HEK293T (cell line): Measurements from ENCODE around the gene SMAD3.

Experiments
- CTCF ChIA-PET: fragments of 350-600 bp; formaldehyde crosslinking; extraction: SDS; loops from one replicate; lab custom pipeline; 2021; ENCODE audit warnings: antibody characterized with exemption, inconsistent platforms; lab: Yijun Ruan, JAX
- POLR2A ChIA-PET: fragments of 350-600 bp; formaldehyde crosslinking; extraction: SDS; loops from one replicate; lab custom pipeline; 2020; ENCODE audit warnings: antibody characterized with exemption, inconsistent platforms; lab: Yijun Ruan, JAX
- DNase-seq: peaks from one replicate; pipeline ENCODE4 v3.0.0; 2012; ENCODE audit warnings: mixed read lengths; ENCODE audit errors: extremely low spot score
- ARNT ChIP-seq: fragments of 450-650 bp; IDR thresholded peaks from 2 replicates; pipeline ENCODE4 v1.6.1; 2017; ENCODE audit warnings: mild to moderate bottlenecking
- BHLHE40 ChIP-seq: fragments of 450-650 bp; IDR thresholded peaks from 2 replicates; pipeline ENCODE4 v1.6.1; 2016; ENCODE audit warnings: mild to moderate bottlenecking, moderate library complexity, borderline replicate concordance
- CTBP1 ChIP-seq: fragments of 450-650 bp; IDR thresholded peaks from 2 replicates; pipeline ENCODE4 v1.6.1; 2016; ENCODE audit warnings: borderline replicate concordance
- ELF4 ChIP-seq: fragments of 450-650 bp; IDR thresholded peaks from 2 replicates; pipeline ENCODE4 v1.6.1; 2017; ENCODE audit warnings: antibody characterized with exemption
- FOXA1 ChIP-seq: fragments of 450-650 bp; IDR thresholded peaks from 2 replicates; pipeline ENCODE4 v1.6.1; 2016; ENCODE audit warnings: mild to moderate bottlenecking
- FOXK2 ChIP-seq: fragments of 450-650 bp; IDR thresholded peaks from 2 replicates; pipeline ENCODE4 v1.6.1; 2016; ENCODE audit warnings: mild to moderate bottlenecking
- FOXM1 ChIP-seq: fragments of 450-650 bp; IDR thresholded peaks from 2 replicates; pipeline ENCODE4 v1.6.1; 2017; ENCODE audit warnings: mild to moderate bottlenecking, borderline replicate concordance
- HDGF ChIP-seq: fragments of 450-650 bp; IDR thresholded peaks from 2 replicates; pipeline ENCODE4 v1.6.1; 2017; ENCODE audit warnings: antibody characterized with exemption, borderline replicate concordance
- L3MBTL2 ChIP-seq: fragments of 450-650 bp; conservative IDR thresholded peaks from 2 replicates; pipeline ENCODE4 v1.6.1; 2016; ENCODE audit warnings: mild to moderate bottlenecking
- LEF1 ChIP-seq: fragments of 450-650 bp; IDR thresholded peaks from 2 replicates; pipeline ENCODE4 v1.6.1; 2017; ENCODE audit warnings: mild to moderate bottlenecking, borderline replicate concordance
- NFRKB ChIP-seq: fragments of 450-650 bp; IDR thresholded peaks from 2 replicates; pipeline ENCODE4 v1.6.1; 2016; ENCODE audit warnings: mild to moderate bottlenecking, moderate library complexity
- PKNOX1 ChIP-seq: fragments of 450-650 bp; IDR thresholded peaks from 2 replicates; pipeline ENCODE4 v1.6.1; 2016
- SP1 ChIP-seq: fragments of 450-650 bp; IDR thresholded peaks from 2 replicates; pipeline ENCODE4 v1.6.1; 2017
- SUZ12 ChIP-seq: fragments of 450-650 bp; IDR thresholded peaks from 2 replicates; pipeline ENCODE4 v1.6.1; 2016; ENCODE audit warnings: mild to moderate bottlenecking
- TARDBP ChIP-seq: fragments of 450-650 bp; IDR thresholded peaks from 2 replicates; pipeline ENCODE4 v1.6.1; 2016
- ZNF384 ChIP-seq: fragments of 450-650 bp; IDR thresholded peaks from 2 replicates; pipeline ENCODE4 v1.6.1; 2016

The SMAD3 gene

GRCh38 chr15:67118808-67119207 is 53.4 kb downstream of the SMAD3 start:
- TF ChIP-seq FOXK2 (no peak), LEF1 (no peak), SP1 (no peak), NFRKB (no peak), FOXA1 (no peak), BHLHE40 (no peak), L3MBTL2 (no peak), PKNOX1 (no peak), ARNT (no peak), CTBP1 (no peak), FOXM1 (no peak), HDGF (no peak), SUZ12 (no peak), TARDBP (no peak), ZNF384 (no peak), ELF4 (no peak)
- ChIA-PET CTCF (interaction anchor here (0.6 kb wide), 1 partner anchor 12 kb away, joined by 9 read pairs; no protein-coding TSS in a partner anchor), POLR2A (interaction anchor here (0.8 to 1.5 kb wide), 4 partner anchors 8 to 53 kb away, joined by 3 to 4 read pairs (median 3); partner anchors contain the start of gene SMAD3)
- no peak for DNase-seq

GRCh38 chr15:67119238-67119846 is 53.9 kb downstream of the SMAD3 start:
- DNase-seq: no peak
- POLR2A ChIA-PET: interaction anchor here (1.5 kb wide), 1 partner anchor 19 kb away, joined by 3 read pairs; no protein-coding TSS in a partner anchor
- CTCF ChIA-PET: no interaction called here
- TF ChIP-seq FOXK2 (no peak), PKNOX1 (no peak), BHLHE40 (no peak)

GRCh38 chr15:67120009-67120838 is 54.8 kb downstream of the SMAD3 start:
- ChIA-PET POLR2A (no interaction called here), CTCF (no interaction called here)
- no peak for TF ChIP-seq LEF1
- no peak for TF ChIP-seq FOXA1
- no peak for TF ChIP-seq NFRKB
- no peak for TF ChIP-seq ARNT
- no peak for TF ChIP-seq CTBP1
- no peak for TF ChIP-seq FOXM1
- no peak for TF ChIP-seq FOXK2
- TF ChIP-seq PKNOX1: no peak
- DNase-seq: no peak

GRCh38 chr15:67120839-67121643 is 55.6 kb downstream of the SMAD3 start:
- ChIA-PET CTCF (interaction anchor here (0.7 kb wide), 1 partner anchor 22 kb away, joined by 3 read pairs; no protein-coding TSS in a partner anchor), POLR2A (no interaction called here)

More at GRCh38 chr15:67120839-67121643, 55.6 kb downstream of the SMAD3 start:
- TF ChIP-seq FOXM1: no peak
- TF ChIP-seq FOXK2: no peak
- no peak for TF ChIP-seq L3MBTL2
- TF ChIP-seq HDGF: no peak
- no peak for TF ChIP-seq CTBP1
- TF ChIP-seq TARDBP: no peak
- TF ChIP-seq PKNOX1: no peak
- no peak for TF ChIP-seq LEF1
- no peak for DNase-seq
